Stimulated activated CD4-positive, alpha-beta T cell treated with anti-CD3 and anti-CD28 coated beads, Interleukin-15, amount 100 ng/mL, for 1 hour (primary cell): Measurements from ENCODE around the gene WDR41.
A peak's percentile ranks its signal among the peaks of the same experiment; 100 is the strongest.
"Not testable (repeated sequence)": the region's sequence is repeated elsewhere in the genome, so short reads cannot be mapped to it uniquely, and the experiment has no call there.

Experiments
- DNase-seq, 2 donors: peaks; one replicate each; pipeline ENCODE4 v3.0.0-alpha.2; 2020; ENCODE audit warnings: low read depth in 1 of 2, low spot score in 1 of 2

Gene WDR41, protein sequence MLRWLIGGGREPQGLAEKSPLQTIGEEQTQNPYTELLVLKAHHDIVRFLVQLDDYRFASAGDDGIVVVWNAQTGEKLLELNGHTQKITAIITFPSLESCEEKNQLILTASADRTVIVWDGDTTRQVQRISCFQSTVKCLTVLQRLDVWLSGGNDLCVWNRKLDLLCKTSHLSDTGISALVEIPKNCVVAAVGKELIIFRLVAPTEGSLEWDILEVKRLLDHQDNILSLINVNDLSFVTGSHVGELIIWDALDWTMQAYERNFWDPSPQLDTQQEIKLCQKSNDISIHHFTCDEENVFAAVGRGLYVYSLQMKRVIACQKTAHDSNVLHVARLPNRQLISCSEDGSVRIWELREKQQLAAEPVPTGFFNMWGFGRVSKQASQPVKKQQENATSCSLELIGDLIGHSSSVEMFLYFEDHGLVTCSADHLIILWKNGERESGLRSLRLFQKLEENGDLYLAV

DNA sequence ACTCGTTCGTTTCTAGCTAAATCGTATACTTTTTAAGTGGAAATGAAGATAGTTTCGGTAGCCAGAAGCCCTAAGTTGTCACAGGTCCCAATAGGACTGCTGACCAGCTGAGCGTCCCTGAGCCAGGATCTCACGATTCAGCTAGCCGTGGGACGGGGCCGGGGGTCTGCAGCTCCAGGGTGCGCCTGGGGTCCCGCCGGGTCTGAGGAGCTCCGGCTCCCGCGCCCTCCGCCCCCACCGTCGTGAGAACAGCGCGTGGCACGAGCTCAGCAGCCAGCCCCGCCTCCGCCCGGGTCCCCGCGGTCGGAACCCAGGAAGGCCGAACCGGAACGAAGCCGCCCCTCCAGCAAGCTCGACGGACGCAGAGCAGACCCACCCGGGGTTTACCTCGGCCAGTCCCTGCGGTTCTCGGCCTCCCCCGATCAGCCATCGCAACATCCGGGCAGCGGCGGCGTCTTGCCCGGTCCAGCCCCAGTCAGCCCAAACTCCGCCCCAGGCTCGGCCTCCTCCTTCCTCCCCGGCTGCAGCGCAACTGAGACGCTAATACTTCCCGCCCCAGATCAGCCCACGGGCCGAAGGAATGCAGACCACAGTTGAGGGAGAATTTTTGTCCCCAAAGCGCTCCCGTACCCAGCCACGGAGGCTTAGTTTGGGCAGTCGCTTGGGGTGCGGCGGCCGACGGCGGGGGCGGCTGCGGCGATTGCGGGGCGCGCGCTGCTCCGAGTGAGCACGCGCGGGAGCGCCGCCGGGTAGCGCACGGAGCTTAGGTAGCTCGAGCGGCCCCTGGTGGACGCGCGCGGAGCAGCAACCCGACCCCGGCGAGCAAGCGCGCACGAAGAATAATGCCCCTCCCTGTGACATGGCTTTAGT, at the start of gene WDR41:
TSS of gene WDR41 (minus strand) at position 534 of the 870 bp plus-strand sequence. CDS start at position 438, 96 bp downstream.
- peak; percentile 64 to 83 for DNase-seq

DNA sequence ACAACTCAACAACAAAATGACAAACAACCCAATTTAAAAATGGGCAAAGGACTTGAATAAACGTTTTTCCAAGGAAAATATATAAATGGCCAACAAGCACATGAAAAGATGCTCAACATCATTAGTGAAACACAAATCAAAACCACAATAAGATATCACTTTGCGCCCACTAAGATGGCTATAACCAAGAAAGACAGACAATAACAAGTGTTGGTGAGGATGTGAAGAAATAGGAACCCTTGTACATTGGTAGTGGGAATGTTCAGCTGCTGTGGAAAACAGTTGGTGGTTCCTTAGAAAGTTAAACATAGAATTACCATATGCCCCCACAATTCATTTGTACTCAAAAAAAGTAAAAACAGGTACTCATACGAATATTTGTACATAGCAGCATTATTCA, 39.2 kb upstream of the WDR41 start:
- no peak for DNase-seq

DNA sequence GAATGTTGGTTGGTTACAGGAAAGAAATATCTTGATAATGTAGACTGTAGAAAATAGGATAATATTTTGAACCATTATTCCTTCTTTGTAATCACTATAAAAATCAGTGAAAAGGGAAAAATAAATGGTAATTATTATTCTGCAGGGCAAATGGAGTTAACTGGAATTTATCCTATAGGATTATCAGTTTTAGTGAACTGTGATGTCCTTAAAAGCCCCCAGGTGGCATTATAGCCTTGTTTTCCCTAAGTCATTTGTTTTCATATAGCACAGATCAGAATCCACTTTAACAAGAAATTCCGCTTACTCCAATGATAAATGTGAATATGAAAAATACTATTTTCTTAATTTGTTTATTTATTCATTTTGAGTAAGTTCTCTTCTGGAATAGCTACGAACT, 26.2 kb upstream of the WDR41 start:
- DNase-seq = no peak

DNA sequence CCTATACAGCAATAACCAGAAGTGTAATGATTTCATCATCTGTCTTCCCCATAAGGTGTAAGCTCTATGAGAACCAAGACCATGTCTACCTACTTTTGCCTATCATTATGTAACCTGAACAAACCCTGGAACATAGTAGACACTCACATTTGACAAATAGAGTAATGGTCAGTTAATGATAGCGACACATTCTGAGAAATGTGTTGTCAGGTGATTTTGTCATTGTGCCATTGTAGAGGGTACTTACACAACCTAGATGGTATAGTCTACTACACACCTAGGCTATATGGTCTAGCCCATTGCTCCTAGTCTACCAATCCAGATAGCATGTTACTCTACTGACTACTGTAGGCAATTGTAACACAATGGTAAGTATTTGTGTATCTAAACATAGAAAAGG, 22.3 kb upstream of the WDR41 start:
- DNase-seq = no peak

DNA sequence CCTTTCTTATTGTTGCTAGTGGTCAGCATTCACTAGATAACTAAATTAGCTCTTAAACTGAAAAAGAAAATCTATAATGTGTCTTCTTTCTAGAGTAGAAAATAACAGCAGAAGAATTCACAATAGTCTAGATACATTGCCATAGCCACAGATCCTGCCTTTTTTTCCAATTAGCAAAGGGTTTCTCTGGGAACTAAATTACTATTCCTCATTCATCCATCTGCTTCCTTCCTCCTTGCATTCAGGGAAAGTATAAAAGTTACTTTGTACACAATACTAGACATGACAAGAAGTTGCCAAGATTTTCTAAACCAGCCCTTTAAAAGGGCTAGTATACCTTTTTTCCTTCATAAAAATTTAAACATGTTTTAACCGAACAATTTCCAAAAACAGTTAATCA, 21.2 kb upstream of the WDR41 start:
- DNase-seq = no peak

DNA sequence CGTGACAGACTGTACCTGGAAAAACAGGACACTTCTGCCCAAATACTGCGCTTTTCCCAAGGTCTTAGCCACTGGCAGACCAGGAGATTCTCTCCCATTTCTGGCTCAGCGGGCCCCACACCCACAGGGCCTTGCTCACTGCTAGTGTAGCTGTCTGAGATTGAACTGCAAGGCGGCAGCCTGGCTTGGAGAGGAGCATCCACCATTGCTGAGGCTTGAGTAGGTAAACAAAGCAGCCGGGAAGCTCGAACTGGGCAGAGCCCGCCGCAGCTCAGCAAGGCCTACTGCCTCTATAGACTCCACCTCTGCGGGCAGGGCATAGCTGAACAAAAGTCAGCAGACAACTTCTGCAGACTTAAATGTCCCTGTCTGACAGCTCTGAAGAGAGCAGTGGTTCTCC, 9.0 kb upstream of the WDR41 start:
- not testable (repeated sequence) for DNase-seq

DNA sequence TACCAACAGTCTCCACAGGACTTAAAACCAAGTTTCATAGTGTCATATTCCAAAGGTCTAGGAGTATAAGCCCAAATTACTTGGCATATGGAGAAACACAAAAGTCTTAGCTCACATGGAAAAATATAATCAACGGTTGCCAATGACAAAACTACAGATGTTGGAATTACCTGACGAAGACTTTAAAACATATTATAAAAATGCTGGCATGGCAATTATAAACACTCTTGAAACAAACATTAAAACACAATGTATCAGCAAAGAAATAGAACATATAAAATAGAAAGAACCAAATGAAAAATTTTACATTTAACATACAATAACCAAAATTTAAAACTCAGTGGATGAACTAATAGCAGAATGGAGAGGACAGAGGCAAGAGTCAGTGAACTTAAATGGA, 7.9 kb upstream of the WDR41 start:
- no peak for DNase-seq

DNA sequence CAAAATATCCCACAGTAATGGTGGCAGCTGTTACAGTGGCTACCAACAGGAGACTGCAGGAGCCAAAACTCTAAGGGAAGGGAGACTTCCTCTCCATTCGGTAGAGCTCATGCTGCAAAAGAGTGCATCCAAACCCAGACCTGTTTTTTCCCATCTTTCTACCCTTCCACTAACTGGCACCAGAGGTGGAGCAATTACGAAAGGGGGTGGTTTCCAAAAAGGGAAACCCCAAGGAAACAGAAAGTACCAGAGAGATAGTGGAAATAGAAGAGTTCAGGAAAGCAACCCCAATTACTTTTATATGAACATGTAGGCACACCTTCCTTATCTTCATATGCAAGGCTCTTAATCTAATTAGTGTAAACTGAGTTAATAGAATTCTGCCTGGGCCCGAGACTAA, 7.3 kb upstream of the WDR41 start:
- DNase-seq = no peak

DNA sequence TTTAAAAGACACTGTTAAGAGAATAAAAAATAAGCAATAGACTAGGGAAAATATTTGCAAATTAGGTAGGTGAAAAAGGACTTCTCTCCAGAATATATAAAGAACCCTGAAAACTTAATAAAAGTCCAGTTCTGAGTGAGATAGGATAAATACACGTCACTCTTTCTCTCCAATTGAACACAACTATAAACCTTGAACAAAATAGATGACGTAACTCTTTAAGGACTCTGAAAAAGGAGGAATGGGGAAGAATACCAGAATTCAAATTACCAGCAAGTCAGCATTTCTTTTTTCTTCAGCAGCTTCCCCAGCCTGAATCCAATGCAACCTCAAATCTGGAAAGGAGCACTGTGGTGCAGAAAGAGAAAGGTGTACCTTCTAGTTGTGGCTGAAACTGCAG, 6.8 kb upstream of the WDR41 start:
- DNase-seq = no peak

DNA sequence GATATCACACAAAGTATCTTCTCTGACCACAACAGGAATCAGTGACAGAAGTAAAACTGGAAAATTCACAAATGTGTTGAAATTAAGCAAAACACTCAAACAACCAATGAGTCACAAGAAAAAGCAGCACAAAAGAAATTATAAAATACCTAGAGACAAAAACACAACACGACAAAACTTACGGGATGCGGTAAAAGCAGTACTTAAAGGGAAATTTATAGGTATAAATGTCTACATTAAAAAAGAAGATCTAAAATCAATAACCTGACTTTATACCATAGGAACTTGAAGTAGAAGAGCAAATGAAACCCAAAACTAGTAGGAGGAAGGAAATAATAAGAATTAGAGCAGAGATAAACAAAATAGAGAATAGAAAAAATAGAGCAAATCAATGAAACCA, 2.8 kb upstream of the WDR41 start:
- no peak for DNase-seq

DNA sequence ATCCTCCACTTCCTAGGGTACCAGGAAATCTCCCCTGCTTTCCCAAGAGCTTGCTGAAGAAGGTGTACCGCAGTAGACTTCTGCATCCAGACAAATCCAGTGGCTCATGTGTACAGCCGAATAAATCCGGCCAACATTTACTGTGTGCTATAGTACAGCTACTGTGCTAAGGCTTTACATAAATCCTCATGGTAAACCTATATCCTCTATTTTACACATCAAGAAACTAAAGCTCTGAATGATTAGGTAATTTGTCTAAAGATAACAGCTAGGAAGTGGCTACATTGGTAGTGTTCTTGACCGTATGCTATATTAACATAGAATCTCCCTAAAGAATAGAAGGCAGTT, 511 bp upstream of the WDR41 start:
- no peak for DNase-seq

DNA sequence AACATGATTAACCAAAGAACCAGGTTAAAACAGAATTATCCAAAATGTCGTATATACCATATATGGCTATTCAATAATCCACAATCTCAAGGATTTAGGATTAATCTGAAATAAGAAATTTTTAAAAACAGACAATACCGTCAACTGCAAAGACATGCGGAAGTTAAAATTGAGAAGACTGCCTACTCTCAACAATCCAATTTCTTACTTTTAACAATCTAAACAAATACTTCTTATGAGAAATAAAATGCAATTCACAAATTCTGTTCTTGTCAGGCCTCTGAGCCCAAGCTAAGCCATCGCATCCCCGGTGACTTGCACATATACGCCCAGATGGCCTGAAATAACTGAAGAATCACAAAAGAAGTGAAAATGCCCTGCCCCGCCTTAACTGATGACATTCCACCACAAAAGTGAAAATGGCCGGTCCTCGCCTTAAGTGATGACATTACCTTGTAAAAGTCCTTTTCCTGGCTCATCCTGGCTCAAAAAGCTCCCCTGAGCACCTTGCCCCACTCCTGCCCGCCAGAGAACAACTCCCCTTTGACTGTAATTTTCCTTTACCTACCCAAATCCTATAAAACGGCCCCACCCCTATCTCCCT, 1.3 kb downstream of the WDR41 start:
- not testable (repeated sequence) for DNase-seq

DNA sequence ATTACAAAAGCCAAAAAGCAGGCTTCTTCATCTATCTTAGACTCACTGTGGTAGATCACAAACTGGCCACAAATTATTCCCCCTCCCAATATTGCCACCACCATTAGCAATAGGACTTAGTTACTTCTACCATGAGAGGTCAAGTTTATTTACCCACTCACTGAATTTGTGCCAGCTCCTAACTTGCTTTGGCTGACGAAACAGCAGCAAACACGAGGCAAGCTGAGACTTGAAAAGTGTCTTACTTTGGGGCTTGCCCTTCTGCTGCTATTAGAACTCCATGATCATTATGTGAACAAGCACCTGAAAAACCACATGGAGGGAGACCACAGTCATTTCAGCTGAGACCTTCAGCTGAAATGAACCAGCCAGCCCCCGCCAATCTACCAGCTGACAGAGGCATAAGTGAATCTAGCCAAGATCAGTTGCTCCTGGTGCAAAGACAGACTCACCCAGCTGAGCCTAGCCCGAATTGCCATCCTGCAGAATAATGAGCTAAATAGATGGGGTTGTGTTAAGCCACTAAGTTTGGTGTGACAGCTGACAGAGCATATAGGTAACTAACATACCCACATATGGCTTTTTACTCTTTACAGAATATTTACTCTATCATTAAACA, 5.7 kb downstream of the WDR41 start:
- DNase-seq = no peak

DNA sequence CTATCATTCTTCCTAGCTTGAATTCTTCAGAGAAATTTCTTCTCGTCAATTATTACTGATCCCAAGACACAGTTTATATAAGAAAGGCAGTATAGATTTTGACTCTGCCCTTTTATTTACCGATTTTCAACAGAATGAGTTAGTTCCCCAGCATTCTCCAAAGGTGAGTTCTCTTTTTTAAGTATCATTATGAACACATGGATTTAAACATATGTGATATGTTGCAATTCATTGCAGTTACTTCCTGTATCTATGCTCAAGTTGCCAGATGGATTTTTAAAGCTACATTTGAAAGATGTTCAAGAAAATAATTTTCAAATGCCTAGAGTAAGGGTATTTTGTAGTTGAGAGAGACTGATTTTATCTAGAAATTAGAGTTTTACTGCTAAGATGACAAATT, 8.4 kb downstream of the WDR41 start:
- DNase-seq = no peak

DNA sequence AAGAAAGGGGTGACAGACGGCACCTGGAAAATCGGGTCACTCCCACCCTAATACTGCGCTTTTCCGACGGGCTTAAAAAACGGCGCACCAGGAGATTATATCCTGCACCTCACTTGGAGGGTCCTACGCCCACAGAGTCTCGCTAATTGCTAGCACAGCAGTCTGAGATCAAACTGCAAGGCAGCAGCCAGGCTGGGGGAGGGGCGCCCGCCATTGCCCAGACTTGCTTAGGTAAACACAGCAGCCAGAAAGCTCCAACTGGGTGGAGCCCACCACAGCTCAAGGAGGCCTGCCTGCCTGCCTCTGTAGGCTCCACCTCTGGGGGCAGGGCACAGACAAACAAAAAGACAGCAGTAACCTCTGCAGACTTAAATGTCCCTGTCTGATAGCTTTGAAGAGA, 17.1 kb downstream of the WDR41 start:
- not testable (repeated sequence) for DNase-seq

DNA sequence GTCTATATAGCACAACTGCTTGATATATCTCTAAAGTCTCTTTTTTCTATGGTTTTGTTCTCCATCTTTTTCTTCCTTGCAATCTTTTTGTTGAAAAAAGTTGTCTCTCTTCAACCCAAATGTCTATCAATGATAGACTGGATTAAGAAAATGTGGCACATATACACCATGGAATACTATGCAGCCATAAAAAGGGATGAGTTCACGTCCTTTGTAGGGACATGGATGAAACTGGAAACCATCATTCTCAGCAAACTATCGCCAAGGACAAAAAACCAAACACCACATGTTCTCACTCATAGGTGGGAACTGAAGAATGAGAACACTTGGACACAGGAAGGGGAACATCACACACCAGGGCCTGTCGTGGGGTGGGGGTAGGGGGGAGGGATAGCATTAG, 23.2 kb downstream of the WDR41 start:
- not testable (repeated sequence) for DNase-seq

DNA sequence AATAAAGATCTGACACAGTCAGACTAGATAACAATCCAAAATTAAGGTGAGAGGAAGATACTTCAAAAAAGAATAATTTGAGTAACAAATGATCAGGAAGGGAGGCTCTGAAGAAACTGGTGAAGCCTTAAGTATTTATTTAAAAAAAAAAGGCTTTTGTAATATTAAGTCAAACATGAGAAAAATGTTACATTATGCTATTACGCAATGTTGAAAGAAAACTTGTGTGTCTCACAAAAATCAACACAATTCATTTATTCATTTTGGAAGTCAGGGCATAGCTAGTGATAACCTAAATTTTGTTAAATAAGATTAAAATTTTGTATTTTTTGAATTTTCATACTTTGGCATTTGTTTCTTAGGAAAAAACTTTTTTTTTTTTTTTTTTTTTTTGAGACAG, 28.2 kb downstream of the WDR41 start:
- DNase-seq = no peak

DNA sequence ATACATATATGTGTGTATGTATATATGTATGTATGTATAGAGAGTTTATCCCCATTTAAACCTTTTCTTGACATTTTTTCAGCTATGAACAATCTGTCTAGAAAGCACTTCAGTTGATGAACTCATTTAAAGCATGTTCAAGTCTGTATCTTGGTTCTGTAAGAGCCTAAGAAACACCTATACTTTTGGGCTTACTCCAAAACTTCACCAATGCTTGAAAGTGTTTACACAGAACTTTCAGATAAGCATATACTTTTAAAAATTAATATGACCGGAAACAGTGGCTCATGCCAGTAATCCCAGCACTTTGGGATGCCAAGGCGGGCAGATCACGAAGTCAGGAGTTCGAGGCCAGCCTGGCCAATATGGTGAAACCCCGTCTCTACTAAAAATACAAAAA, 30.8 kb downstream of the WDR41 start:
- no peak for DNase-seq

DNA sequence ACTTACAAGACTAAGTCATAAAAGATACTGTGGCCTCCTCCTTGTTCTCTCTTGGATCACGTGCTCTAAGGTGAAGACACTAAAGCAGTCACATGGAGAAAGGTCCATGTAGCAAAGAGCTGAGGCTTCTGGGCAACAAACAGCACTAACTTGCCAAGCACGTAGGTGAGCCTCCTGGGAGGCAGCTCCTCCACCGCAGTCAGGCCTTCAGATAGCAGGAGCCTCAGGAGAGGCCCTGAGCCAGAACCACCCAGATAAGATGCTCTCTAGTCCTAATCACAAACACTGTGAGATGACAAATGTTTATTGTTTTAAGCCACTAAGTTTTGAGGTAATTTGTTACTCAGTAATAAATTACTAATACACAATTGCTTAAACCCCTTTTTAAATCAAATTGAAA, 38.0 kb downstream of the WDR41 start:
- DNase-seq = no peak

DNA sequence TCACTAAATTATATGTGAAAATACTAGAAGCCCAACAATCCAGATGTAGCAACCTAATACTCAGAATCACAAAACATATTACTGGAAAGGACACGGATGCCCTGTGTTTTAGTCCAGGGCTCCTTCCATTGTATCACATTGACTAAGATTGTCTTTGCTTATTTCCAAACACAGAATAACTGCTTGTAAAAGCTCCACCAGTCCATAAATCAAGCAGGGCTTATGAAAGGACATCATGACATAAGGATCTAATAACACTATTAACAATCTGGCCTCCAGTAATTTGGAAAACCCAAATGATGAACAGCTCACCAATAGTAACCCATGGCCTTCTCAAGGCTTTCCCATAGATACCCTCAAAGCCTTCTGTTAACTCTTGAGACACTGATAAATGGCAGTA, 39.8 kb downstream of the WDR41 start:
- DNase-seq = no peak

DNA sequence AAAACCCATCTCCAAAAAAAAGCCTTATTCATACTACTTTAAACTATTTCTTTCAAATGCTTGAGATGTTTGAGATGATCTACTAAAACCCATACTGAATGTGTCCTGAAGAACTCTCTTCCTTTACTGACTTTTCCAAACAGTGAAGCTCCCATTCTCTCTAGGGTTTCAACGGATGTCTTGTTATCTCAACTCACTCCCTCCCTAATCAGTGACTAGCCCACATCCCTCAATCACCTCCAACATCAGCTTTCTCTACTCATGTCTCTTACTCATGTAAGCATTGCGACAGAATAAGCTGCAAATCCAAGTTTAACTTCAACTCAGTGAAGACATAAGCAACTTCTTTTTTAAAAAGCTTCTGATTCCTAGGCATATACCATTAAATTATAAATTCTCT, 42.1 kb downstream of the WDR41 start:
- DNase-seq = no peak

DNA sequence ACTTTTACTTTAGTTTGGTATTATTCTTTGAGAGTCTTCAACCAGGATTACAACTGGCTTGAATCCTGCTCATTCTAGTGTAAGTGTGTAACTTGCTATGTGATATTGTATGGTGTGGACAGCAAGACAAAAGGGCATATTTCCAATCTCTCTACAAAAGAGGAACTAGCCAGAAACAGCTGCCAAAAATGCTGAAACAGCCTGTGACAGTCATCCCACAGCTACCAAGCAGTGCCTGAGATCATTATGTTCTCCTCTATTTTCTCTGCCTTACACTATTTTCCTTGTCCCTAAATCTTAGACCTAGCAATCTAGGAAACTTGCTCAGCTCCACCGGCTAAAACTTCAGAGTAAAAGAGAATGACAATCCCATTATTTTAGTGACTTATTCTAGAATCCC, 42.8 kb downstream of the WDR41 start:
- no peak for DNase-seq
